ENCODE results near the gene DENND4A. TPM values are rescaled to one million over a fixed set of nuclear protein-coding genes. Genes with fewer than 3 reads are reported as not detected.

Gene DENND4A
- total RNA-seq, 4 donors from 2014 or later: 24.4 to 46.4 (median 33.1) TPM

- ATAC-seq: no peak
- H3K27ac ChIP-seq: no peak overlapping the region
- no peaks in the 10 kb centered on the region for H3K27me3 ChIP-seq
- no peaks in the 10 kb centered on the region for H3K9me3 ChIP-seq
- DNase-seq: no peak
- H3K4me1 ChIP-seq: no peaks in the 10 kb centered on the region
- H3K36me3 ChIP-seq: peaks cover 4 to 44% of the 10 kb centered on the region in 2 donors
- H3K4me3 ChIP-seq: no peak overlapping the region
- intact Hi-C loops (cut with DNase I; ENCODE audit: low total_unique reads): no loop called here
- in situ Hi-C loops (cut with MboI; ENCODE audit: low sequenced_read_pairs in 4 of 4): no loop called here
- TF ChIP-seq, protein P1, sequence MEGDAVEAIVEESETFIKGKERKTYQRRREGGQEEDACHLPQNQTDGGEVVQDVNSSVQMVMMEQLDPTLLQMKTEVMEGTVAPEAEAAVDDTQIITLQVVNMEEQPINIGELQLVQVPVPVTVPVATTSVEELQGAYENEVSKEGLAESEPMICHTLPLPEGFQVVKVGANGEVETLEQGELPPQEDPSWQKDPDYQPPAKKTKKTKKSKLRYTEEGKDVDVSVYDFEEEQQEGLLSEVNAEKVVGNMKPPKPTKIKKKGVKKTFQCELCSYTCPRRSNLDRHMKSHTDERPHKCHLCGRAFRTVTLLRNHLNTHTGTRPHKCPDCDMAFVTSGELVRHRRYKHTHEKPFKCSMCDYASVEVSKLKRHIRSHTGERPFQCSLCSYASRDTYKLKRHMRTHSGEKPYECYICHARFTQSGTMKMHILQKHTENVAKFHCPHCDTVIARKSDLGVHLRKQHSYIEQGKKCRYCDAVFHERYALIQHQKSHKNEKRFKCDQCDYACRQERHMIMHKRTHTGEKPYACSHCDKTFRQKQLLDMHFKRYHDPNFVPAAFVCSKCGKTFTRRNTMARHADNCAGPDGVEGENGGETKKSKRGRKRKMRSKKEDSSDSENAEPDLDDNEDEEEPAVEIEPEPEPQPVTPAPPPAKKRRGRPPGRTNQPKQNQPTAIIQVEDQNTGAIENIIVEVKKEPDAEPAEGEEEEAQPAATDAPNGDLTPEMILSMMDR (IDR thresholded peaks at IDR 0.05 in 4 of 5, conservative IDR thresholded peaks at IDR 0.05 in 1 of 5): no peak
- TF ChIP-seq POLR2A (IDR thresholded peaks at IDR 0.05): no peak
Observed at GRCh38 chr15:65695081-65695480, 97.0 kb downstream of the DENND4A start.

DNA sequence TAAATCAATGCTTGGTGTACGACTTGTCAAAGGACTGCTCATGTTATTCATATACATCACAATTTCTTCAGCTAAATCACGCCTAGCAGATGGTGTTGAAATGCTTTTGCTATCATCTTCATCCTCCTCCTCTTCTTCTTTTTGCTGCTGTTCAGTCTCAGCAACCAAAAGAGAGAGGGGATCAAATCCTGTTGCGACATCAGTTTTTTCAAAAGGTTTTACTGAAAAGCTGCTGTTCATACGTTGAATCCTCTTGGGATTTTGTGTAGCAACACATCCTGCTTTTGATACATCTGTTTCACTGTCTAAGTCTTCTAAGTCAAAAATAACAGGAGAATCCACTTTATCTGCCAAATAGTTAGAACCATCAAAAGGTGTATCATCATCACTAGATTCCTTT lies 101.3 kb downstream of the DENND4A start:
- ATAC-seq: no peak
- intact Hi-C loops (cut with DNase I; ENCODE audit: low total_unique reads): no loop called here
- in situ Hi-C loops (cut with MboI; ENCODE audit: low sequenced_read_pairs in 4 of 4): no loop called here

DNA sequence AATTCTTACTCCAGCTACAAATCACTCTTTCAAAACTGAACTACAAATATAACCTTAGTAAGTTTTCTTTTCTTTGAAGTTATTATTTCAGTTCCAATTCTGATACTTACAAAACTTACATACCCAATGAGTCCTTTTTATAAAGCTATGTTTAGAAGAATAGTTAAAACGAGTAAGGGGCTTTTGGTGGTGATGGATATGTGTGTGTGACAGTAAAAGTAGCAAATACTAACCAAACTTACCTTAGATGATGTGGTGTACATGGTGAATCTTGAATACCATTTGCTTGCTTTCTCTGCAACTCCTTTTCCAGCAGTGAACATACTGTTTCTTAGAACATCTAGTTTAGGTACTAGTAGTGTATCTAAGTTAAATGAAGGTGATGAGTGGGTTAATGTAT lies 101.9 kb downstream of the DENND4A start:
- Histone ChIP-seq H3K9me3 (no peaks in the 10 kb centered on the region), H3K27ac (no peak overlapping the region), H3K4me3 (no peak overlapping the region), H3K27me3 (no peaks in the 10 kb centered on the region), H3K4me1 (no peaks in the 10 kb centered on the region), H3K36me3 (peaks cover 0 to 41% of the 10 kb centered on the region in 2 donors)
- TF ChIP-seq, protein P1 (IDR thresholded peaks at IDR 0.05 in 4 of 5, conservative IDR thresholded peaks at IDR 0.05 in 1 of 5): no peak
- TF ChIP-seq POLR2A (IDR thresholded peaks at IDR 0.05): no peak
- DNase-seq (no peak), ATAC-seq (no peak)
- intact Hi-C loops (cut with DNase I; ENCODE audit: low total_unique reads) (no loop called here), in situ Hi-C loops (cut with MboI; ENCODE audit: low sequenced_read_pairs in 4 of 4) (no loop called here)

More for the DNA sequence above, 101.3 kb downstream of the DENND4A start:
- Histone ChIP-seq H3K27me3 (no peaks in the 10 kb centered on the region), H3K27ac (no peak overlapping the region), H3K4me1 (no peaks in the 10 kb centered on the region), H3K4me3 (no peak overlapping the region), H3K9me3 (no peaks in the 10 kb centered on the region), H3K36me3 (peaks cover 0 to 45% of the 10 kb centered on the region in 2 donors)
- TF ChIP-seq, protein P1 (IDR thresholded peaks at IDR 0.05 in 4 of 5, conservative IDR thresholded peaks at IDR 0.05 in 1 of 5): no peak
- no peak for TF ChIP-seq POLR2A (IDR thresholded peaks at IDR 0.05)
- no peak for DNase-seq

DNA sequence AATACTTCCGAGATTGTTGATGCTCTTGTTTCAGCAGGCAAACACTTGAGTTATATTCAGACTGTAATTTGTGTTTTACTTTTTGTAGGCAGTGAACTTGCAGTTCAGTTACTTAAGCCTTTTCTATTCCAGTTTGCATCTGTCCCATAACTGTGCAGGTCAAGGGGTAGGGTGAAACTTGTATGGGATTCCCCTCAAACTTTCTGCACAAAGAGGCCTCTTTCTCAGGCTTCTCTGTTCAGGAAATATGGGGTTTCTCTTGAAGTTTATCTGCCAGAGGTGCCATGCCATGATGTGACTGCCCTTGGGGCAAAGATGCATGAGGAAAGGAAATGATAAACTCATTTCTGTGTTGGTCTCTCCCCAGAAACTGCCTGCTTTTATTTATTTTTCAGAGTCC lies 103.6 kb downstream of the DENND4A start:
- DNase-seq (no peak), ATAC-seq (no peak)
- no peaks in the 10 kb centered on the region for H3K27me3 ChIP-seq
- H3K9me3 ChIP-seq: no peaks in the 10 kb centered on the region
- no peak overlapping the region for H3K4me3 ChIP-seq
- peaks cover 0 to 35% of the 10 kb centered on the region in 2 donors for H3K36me3 ChIP-seq
- TF ChIP-seq POLR2A (IDR thresholded peaks at IDR 0.05): no peak
- TF ChIP-seq, protein P1 (IDR thresholded peaks at IDR 0.05 in 4 of 5, conservative IDR thresholded peaks at IDR 0.05 in 1 of 5): no peak
- in situ Hi-C loops (cut with MboI; ENCODE audit: low sequenced_read_pairs in 4 of 4) (no loop called here), intact Hi-C loops (cut with DNase I; ENCODE audit: low total_unique reads) (no loop called here)
- H3K4me1 ChIP-seq: no peaks in the 10 kb centered on the region
- H3K27ac ChIP-seq: no peak overlapping the region

DNA sequence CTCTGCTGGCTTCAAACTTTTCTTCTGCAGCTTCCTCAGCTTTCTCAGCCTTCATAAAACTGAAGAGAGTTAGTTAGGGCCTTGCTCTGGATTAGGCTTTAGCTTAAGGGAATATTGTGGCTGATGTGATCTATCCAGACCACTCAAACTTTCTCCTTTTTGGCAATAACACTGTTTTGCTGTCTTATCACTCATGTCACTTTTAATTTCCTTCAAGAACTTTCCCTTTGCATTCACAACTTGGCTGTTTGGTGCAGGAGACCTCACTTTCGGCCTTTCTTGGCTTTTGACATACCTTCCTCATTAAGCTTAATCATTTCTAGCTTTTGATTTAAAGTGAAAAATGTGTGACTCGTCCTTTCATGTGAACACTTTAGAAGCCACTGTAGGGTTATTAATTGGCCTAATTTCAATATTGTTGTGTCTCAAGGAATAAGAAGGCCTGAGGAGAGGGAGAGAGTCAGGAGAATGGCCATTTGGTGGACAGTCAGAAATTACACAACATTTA lies 109.6 kb downstream of the DENND4A start:
- Histone ChIP-seq H3K4me3 (no peak overlapping the region), H3K4me1 (no peaks in the 10 kb centered on the region), H3K27ac (no peak overlapping the region), H3K27me3 (no peaks in the 10 kb centered on the region), H3K9me3 (no peaks in the 10 kb centered on the region), H3K36me3 (no peaks in the 10 kb centered on the region)
- TF ChIP-seq POLR2A (IDR thresholded peaks at IDR 0.05): no peak
- TF ChIP-seq, protein P1 (IDR thresholded peaks at IDR 0.05 in 4 of 5, conservative IDR thresholded peaks at IDR 0.05 in 1 of 5): no peak
- intact Hi-C loops (cut with DNase I; ENCODE audit: low total_unique reads) (no loop called here), in situ Hi-C loops (cut with MboI; ENCODE audit: low sequenced_read_pairs in 4 of 4) (no loop called here)
- no peak for DNase-seq
- ATAC-seq: no peak
